HepG2 (cell line): Measurements from ENCODE around the gene PRCD. TPM values are rescaled to one million over a fixed set of nuclear protein-coding genes. Genes with fewer than 3 reads are reported as not detected.

Experiments
- AHR ChIP-seq: IDR thresholded peaks from 2 replicates; pipeline ENCODE4 v1.6.1; 2018; ENCODE audit warnings: missing genetic modification reagents, missing compliant biosample characterization
- ARHGAP35 ChIP-seq: sonication (generic); formaldehyde crosslinking; IDR thresholded peaks from 2 replicates; pipeline ENCODE4 v1.9.0; 2022; ENCODE audit warnings: mild to moderate bottlenecking, inconsistent platforms, moderate library complexity, missing genetic modification reagents, borderline replicate concordance
- ARNTL ChIP-seq: sonication (generic); formaldehyde crosslinking; IDR thresholded peaks from 2 replicates; pipeline ENCODE4 v1.4.0; 2020; ENCODE audit warnings: mild to moderate bottlenecking, missing genetic modification reagents
- HNF4G ChIP-seq, 2 experiments: sonication (generic) in 1 of 2; formaldehyde crosslinking in 1 of 2; IDR thresholded peaks; 2 replicates each; pipeline versions ENCODE4 v1.4.0 to v1.6.1; 2011 to 2020; ENCODE audit warnings: borderline replicate concordance in 2 of 2, low read depth in 2 of 2, mild to moderate bottlenecking in 2 of 2, low read length in 1 of 2, missing genetic modification reagents in 1 of 2, moderate library complexity in 1 of 2
- HOXA7 ChIP-seq: sonication (generic); formaldehyde crosslinking; IDR thresholded peaks from 2 replicates; pipeline ENCODE4 v1.8.1; 2022; ENCODE audit warnings: mild to moderate bottlenecking, missing genetic modification reagents, moderate library complexity
- HOXA9 ChIP-seq: sonication (generic); formaldehyde crosslinking; IDR thresholded peaks from 2 replicates; pipeline ENCODE4 v1.8.1; 2022; ENCODE audit warnings: missing genetic modification reagents, mild to moderate bottlenecking, moderate library complexity, borderline replicate concordance
- MYNN ChIP-seq: sonication (generic); formaldehyde crosslinking; IDR thresholded peaks from 2 replicates; pipeline ENCODE4 v1.4.0; 2020; ENCODE audit warnings: mild to moderate bottlenecking, low read depth, missing genetic modification reagents
- SNAPC2 ChIP-seq: sonication (generic); formaldehyde crosslinking; IDR thresholded peaks from 2 replicates; pipeline ENCODE4 v1.8.1; 2022; ENCODE audit warnings: mild to moderate bottlenecking, missing genetic modification reagents
- SP4 ChIP-seq: sonication (generic); formaldehyde crosslinking; IDR thresholded peaks from 2 replicates; pipeline ENCODE4 v1.8.1; 2023; ENCODE audit warnings: mild to moderate bottlenecking, missing genetic modification reagents
- WIZ ChIP-seq: sonication (generic); formaldehyde crosslinking; IDR thresholded peaks from 2 replicates; pipeline ENCODE4 v1.5.1; 2020; ENCODE audit warnings: mild to moderate bottlenecking, missing genetic modification reagents
- ZBTB21 ChIP-seq: sonication (generic); formaldehyde crosslinking; IDR thresholded peaks from 2 replicates; pipeline ENCODE4 v1.4.0; 2020; ENCODE audit warnings: missing genetic modification reagents
- ZNF326 ChIP-seq: sonication (generic); formaldehyde crosslinking; IDR thresholded peaks from 2 replicates; pipeline ENCODE4 v1.4.0; 2020; ENCODE audit warnings: missing genetic modification reagents, borderline replicate concordance
- ZNF468 ChIP-seq: sonication (generic); formaldehyde crosslinking; IDR thresholded peaks from 2 replicates; pipeline ENCODE4 v1.8.0; 2022; ENCODE audit warnings: mild to moderate bottlenecking, moderate library complexity, missing genetic modification reagents
- ZNF572 ChIP-seq: sonication (generic); formaldehyde crosslinking; IDR thresholded peaks from 2 replicates; pipeline ENCODE4 v1.5.1; 2020; ENCODE audit warnings: mild to moderate bottlenecking, missing genetic modification reagents
- ZNF605 ChIP-seq: sonication (generic); formaldehyde crosslinking; IDR thresholded peaks from 2 replicates; pipeline ENCODE4 v1.8.0; 2022; ENCODE audit warnings: mild to moderate bottlenecking, missing genetic modification reagents
- ZSCAN29 ChIP-seq: sonication (generic); formaldehyde crosslinking; conservative IDR thresholded peaks from 2 replicates; pipeline ENCODE4 v1.4.0; 2020; ENCODE audit warnings: mild to moderate bottlenecking, missing genetic modification reagents
- polyA plus RNA-seq, 8 experiments: library from polyadenylated mRNA; depleted of rRNA in 3 of 8; stranded (reverse) in 7 of 8; unstranded in 1 of 8; fragments of >200 nt; fragmentation: Illumina TruSeq in 4 of 8; extraction: Trizol in 4 of 8; gene quantifications; 2 replicates each; pipeline versions ENCODE4 v1.2.1 to v1.2.3, GENCODE V29; 2011 to 2016; ENCODE audit warnings: low read depth in 4 of 8, missing spikeins in 1 of 8, mixed read lengths in 1 of 8; ENCODE audit not compliant: insufficient read depth in 1 of 8
- total RNA-seq, 5 experiments: library from RNA; depleted of rRNA; stranded (reverse); fragments of >200 nt; fragmentation: Illumina TruSeq; extraction: Trizol; gene quantifications; 2 replicates each; pipeline ENCODE4 v1.2.3, GENCODE V29; 2016; ENCODE audit warnings: low read depth in 1 of 5
- TF ChIP-seq, protein P1 (sequence below): sonication (generic); formaldehyde crosslinking; IDR thresholded peaks from 2 replicates; pipeline ENCODE4 v1.9.0; 2021; ENCODE audit warnings: missing genetic modification reagents, borderline replicate concordance
- TF ChIP-seq, protein P2 (sequence below): sonication (generic); formaldehyde crosslinking; IDR thresholded peaks from 2 replicates; pipeline ENCODE4 v1.8.1; 2023; ENCODE audit warnings: mild to moderate bottlenecking, missing genetic modification reagents
- TF ChIP-seq, protein P3 (sequence below): sonication (generic); formaldehyde crosslinking; IDR thresholded peaks from 2 replicates; pipeline ENCODE4 v1.4.0; 2020; ENCODE audit warnings: missing genetic modification reagents

The PRCD gene
- total and polyA plus RNA-seq, 2 of the 13 experiments (the other 11 are each of a cell fraction or from before 2014, with no cell fraction given): 0.51 TPM; not detected in 1

DNA sequence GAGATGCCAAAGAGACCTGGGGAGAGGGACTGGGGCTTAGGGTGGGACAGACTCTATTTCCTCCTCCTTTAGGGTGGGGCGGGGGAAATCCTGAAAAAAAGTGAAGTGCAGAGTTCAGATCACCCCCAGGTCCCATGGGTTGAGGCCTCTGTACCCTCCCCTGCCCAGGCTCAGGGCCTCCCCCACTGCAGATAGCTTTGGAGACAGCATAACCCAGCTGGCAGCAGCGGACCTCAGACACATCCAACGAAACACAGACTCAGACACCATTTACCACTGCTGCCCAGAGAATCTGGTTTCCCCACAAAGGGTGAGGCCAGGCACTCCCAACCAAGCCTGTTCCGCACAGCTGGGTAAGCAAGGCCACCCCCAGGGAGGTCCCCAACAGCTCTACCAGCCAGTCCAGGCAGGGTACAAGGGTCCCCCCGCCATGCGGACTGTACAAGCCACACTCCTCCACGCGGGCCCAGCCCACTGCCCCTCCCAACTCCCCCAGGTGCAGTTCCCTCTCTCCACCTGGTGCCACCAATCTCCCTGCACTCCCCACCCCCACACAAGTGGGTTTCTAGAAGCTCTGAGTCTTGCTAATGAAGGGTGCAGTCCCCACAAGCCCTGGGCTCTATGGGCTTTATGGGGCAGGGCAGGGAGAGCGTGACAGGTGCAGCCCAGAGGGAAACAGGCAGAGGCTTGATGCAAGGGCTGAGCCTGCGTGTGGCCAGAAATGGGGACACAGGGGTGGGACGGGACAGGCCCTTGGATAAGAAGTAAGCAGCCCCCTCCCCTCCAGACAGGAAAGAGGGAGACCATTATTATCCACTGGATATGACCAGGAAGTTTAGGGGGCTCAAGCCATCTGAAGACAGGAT is 47.5 kb upstream of the PRCD start (continued):
- TF ChIP-seq ZBTB21 (no peak), WIZ (CRISPR knock-in tag) (no peak), ZNF468 (CRISPR knock-in tag) (no peak), AHR (CRISPR knock-in tag) (no peak), SNAPC2 (CRISPR knock-in tag) (no peak), MYNN (CRISPR knock-in tag) (no peak), ZNF326 (CRISPR knock-in tag) (peak; percentile 85), ZNF605 (CRISPR knock-in tag) (peak; percentile 60; the same call in 1 of the 2 replicates), HOXA7 (no peak), ZNF572 (CRISPR knock-in tag) (no peak), ZSCAN29 (CRISPR knock-in tag) (no peak; the same call in 1 of the 2 replicates), HNF4G (IDR thresholded peaks at IDR 0.05; ENCODE audit: borderline replicate concordance, low read depth, low read length) (0 out of 2 replicates have a peak, but pooled peaks have one; percentile 11), HNF4G (CRISPR knock-in tag; IDR thresholded peaks at IDR 0.05; ENCODE audit: borderline replicate concordance, low read depth) (no peak), SP4 (peak; percentile 68; the same call in 1 of the 2 replicates), HOXA9 (CRISPR knock-in tag) (no peak), ARHGAP35 (no peak), ARNTL (CRISPR knock-in tag) (no peak)
- TF ChIP-seq, protein P1, sequence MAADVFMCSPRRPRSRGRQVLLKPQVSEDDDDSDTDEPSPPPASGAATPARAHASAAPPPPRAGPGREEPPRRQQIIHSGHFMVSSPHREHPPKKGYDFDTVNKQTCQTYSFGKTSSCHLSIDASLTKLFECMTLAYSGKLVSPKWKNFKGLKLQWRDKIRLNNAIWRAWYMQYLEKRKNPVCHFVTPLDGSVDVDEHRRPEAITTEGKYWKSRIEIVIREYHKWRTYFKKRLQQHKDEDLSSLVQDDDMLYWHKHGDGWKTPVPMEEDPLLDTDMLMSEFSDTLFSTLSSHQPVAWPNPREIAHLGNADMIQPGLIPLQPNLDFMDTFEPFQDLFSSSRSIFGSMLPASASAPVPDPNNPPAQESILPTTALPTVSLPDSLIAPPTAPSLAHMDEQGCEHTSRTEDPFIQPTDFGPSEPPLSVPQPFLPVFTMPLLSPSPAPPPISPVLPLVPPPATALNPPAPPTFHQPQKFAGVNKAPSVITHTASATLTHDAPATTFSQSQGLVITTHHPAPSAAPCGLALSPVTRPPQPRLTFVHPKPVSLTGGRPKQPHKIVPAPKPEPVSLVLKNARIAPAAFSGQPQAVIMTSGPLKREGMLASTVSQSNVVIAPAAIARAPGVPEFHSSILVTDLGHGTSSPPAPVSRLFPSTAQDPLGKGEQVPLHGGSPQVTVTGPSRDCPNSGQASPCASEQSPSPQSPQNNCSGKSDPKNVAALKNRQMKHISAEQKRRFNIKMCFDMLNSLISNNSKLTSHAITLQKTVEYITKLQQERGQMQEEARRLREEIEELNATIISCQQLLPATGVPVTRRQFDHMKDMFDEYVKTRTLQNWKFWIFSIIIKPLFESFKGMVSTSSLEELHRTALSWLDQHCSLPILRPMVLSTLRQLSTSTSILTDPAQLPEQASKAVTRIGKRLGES (CRISPR knock-in tag): no peak
- TF ChIP-seq, protein P2, sequence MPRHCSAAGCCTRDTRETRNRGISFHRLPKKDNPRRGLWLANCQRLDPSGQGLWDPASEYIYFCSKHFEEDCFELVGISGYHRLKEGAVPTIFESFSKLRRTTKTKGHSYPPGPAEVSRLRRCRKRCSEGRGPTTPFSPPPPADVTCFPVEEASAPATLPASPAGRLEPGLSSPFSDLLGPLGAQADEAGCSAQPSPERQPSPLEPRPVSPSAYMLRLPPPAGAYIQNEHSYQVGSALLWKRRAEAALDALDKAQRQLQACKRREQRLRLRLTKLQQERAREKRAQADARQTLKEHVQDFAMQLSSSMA (CRISPR knock-in tag): peak; percentile 69; the same call in 1 of the 2 replicates
- TF ChIP-seq, protein P3, sequence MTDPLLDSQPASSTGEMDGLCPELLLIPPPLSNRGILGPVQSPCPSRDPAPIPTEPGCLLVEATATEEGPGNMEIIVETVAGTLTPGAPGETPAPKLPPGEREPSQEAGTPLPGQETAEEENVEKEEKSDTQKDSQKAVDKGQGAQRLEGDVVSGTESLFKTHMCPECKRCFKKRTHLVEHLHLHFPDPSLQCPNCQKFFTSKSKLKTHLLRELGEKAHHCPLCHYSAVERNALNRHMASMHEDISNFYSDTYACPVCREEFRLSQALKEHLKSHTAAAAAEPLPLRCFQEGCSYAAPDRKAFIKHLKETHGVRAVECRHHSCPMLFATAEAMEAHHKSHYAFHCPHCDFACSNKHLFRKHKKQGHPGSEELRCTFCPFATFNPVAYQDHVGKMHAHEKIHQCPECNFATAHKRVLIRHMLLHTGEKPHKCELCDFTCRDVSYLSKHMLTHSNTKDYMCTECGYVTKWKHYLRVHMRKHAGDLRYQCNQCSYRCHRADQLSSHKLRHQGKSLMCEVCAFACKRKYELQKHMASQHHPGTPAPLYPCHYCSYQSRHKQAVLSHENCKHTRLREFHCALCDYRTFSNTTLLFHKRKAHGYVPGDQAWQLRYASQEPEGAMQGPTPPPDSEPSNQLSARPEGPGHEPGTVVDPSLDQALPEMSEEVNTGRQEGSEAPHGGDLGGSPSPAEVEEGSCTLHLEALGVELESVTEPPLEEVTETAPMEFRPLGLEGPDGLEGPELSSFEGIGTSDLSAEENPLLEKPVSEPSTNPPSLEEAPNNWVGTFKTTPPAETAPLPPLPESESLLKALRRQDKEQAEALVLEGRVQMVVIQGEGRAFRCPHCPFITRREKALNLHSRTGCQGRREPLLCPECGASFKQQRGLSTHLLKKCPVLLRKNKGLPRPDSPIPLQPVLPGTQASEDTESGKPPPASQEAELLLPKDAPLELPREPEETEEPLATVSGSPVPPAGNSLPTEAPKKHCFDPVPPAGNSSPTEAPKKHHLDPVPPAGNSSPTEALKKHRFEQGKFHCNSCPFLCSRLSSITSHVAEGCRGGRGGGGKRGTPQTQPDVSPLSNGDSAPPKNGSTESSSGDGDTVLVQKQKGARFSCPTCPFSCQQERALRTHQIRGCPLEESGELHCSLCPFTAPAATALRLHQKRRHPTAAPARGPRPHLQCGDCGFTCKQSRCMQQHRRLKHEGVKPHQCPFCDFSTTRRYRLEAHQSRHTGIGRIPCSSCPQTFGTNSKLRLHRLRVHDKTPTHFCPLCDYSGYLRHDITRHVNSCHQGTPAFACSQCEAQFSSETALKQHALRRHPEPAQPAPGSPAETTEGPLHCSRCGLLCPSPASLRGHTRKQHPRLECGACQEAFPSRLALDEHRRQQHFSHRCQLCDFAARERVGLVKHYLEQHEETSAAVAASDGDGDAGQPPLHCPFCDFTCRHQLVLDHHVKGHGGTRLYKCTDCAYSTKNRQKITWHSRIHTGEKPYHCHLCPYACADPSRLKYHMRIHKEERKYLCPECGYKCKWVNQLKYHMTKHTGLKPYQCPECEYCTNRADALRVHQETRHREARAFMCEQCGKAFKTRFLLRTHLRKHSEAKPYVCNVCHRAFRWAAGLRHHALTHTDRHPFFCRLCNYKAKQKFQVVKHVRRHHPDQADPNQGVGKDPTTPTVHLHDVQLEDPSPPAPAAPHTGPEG (CRISPR knock-in tag): peak; percentile 33; the same call in 1 of the 2 replicates
